A549 treated with DMSO at 1 μM for 4 hours (cell line): Measurements from ENCODE around the gene AGRN. TPM values are rescaled to one million over a fixed set of nuclear protein-coding genes. Genes with fewer than 3 reads are reported as not detected.

Source experiments
- total RNA-seq: library from RNA; stranded (reverse); fragments of 200-300 nt; extraction: Qiagen RNA extraction; gene quantifications from 5 replicates; pipeline ENCODE4 v1.2.3, GENCODE V29; 2022; ENCODE audit warnings: low read depth

AGRN gene
- 101 to 135 TPM (median 119 TPM) in 5 replicates for total RNA-seq

DNA sequence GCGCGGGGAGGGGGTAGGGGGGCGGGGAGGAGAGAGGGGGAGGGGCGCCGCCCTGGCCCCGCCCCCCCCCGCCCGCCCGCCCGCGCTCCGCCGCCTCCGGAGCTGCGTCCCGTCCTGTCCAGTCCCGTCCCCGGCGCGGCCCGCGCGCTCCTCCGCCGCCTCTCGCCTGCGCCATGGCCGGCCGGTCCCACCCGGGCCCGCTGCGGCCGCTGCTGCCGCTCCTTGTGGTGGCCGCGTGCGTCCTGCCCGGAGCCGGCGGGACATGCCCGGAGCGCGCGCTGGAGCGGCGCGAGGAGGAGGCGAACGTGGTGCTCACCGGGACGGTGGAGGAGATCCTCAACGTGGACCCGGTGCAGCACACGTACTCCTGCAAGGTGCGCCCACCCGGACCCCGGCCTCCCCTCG lies at the start of gene AGRN:
AGRN (plus strand) TSS at position 121 of the 405 bp plus-strand sequence; CDS start at position 174, 53 bp downstream.

DNA sequence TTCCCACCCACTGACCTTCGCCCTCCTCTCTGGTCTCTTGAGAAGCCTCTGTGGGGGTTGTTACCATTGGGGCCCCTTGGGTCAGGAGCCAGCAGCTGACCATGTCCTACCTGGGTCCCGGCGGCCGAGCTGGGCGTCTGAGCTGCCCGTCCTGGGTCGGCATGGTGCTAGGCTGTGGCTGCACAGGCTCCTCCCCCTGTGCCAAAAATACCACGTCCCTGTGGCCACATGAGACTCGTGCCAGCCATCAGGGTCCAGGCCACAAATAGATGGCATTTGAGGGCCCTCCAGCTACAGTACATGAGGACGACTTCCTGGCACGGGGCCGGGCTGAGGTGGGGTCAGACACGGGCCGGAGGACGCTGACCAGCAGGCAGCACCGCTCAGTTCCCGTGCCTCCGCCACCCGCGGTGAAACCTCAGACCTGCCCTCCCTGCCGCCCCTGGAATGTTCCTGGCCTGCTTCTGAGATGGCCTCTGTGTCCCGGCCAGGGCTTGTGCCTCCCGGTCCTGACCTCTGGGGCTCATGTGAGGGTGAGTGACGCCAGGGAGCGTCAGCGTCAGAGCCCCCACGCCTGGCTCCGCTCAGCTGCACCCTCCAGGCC lies 37.9 kb upstream of the AGRN start, which contains the start of gene PERM1:
PERM1 (minus strand) TSS at position 139 of the 604 bp plus-strand sequence. CDS start 1,064 bp downstream, outside the sequence.

DNA sequence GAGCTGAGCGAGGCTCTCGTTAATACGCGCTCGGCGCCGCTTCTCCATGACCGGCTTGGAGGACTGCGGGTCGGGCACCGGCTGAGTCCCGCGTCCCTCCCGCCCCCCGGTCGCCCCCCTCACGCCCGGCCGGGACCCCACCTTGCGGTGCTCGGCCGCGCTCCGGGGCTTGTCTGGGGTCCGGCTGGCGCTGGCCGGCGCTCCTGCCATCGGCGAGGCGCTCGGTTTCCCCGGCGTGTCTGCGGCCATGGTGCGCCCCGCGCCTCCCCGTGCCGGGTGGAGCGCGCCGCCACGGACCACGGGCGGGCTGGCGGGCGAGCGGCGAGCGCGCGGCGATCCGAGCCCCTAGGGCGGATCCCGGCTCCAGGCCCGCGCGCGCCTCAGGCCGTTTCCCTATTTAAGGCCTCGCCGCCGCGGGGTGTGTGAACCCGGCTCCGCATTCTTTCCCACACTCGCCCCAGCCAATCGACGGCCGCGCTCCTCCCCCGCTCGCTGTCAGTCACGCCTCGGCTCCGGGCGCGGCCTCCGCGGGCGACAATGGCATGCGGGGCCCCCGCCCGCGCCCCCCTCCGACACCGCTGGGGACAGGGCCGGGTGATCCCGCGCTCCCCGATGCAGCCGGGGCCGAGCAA lies 20.1 kb upstream of the AGRN start, which contains the start of gene HES4:
HES4 (minus strand) TSS at position 373 of the 632 bp plus-strand sequence; CDS start at position 249, 124 bp downstream.

DNA sequence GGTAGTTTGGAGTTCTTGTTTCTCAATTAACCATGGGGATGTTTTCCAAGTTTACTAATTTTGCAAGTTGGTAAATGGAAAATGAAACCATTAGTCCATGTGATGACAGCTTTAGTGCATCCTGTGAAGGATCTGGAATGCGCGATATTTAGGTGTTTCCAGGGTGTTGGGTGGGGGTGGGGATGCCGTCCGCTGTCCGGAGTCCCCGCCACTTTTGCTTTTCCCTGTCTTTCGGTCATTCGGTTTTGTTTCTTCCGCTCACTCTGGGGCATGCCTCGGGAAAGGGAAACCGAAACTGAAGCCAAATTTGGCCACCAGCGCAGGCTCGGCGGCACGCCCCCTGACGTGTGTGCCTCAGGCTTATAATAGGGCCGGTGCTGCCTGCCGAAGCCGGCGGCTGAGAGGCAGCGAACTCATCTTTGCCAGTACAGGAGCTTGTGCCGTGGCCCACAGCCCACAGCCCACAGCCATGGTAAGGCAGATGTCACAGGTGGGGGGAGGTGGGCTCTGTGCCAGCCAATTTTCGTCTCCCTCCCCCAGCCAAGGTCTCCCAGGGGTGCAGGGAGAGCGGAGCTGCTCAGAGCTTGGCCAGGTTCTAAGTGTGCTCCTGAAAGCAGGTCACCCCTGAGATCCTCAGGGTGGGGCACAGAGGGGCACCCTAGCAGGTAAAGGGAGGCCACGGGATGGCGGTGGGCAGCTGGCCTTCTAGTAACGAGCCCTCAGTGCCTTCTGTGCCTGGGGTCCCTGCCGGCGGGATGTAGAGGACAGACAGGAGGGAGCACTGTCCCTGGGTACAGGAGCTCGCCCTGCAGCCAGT lies 6.6 kb upstream of the AGRN start, which contains the start of gene ISG15:
ISG15 (plus strand) TSS at position 393 of the 817 bp plus-strand sequence; CDS start at position 470, 77 bp downstream.

DNA sequence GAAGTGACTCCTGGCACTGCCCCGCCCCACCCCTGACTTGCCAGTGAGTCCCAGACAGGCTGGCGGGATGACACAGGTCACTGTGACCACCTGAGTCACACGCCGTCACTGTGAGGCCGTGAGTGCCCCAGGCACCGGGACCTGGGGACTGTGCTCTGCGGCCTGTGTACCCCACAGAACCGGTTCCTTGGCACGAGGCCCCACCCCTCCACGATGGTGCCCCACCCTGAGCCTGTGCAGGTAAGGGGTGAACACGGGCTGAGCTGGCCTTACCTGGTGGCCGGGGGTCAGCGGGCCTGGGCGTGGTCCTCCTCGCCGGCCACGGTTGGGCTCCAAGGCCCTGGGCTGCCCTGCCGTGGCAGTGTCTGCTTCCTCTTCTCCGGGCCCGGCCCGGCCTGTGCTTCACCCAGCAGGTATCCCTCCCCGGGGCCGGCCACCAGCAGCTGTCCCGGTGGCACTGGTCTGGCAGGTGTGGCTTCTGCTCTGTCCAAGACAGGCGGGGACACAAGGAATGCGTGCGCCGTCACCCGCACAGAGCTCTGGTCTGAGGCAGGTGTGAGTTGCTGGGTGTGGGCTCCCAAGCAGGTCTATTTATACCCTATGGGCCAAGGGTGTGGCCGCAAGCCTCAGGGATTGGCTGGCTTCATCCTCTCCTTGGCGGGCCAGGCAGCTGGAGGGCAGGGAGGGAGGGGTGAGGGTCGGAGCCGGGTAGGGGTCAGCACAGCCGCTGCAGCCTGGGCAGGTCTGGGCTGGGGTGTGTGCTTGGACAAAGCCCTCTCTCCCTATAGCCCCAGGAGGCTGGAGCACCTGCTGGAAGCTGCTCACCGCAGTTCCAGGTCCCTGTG lies 54.0 kb downstream of the AGRN start, which contains the start of gene RNF223:
RNF223 (minus strand) TSS at position 564 of the 845 bp plus-strand sequence. CDS start 1,740 bp downstream, outside the sequence.

Other genes with a start within 250 kb of the AGRN start
- 17.3 to 36.9 TPM (median 28.0 TPM) in 5 replicates for gene SAMD11, start 96.2 kb upstream of the AGRN start, total RNA-seq
- gene NOC2L, start 60.9 kb upstream of the AGRN start, total RNA-seq = 71.6 to 94.6 TPM (median 85.2 TPM) in 5 replicates
- 7.7 to 18.6 TPM (median 16.8 TPM) in 5 replicates for gene KLHL17, start 59.5 kb upstream of the AGRN start, total RNA-seq
- gene PLEKHN1, start 53.6 kb upstream of the AGRN start, total RNA-seq = 4.4 to 7.1 TPM (median 6.1 TPM) in 5 replicates
- gene PERM1, start 38.0 kb upstream of the AGRN start, total RNA-seq = 0.09 to 0.16 TPM (median 0.15 TPM) in 5 replicates
- 24.5 to 59.7 TPM (median 54.3 TPM) in 5 replicates for gene HES4, start 20.0 kb upstream of the AGRN start, total RNA-seq
- gene ISG15, start 6.6 kb upstream of the AGRN start, total RNA-seq = 18.0 to 26.2 TPM (median 22.7 TPM) in 5 replicates
- gene RNF223, start 54.2 kb downstream of the AGRN start, total RNA-seq = 0.16 to 0.58 TPM (median 0.39 TPM) in 5 replicates
- 11.5 to 16.4 TPM (median 12.5 TPM) in 5 replicates for gene C1orf159, start 96.0 kb downstream of the AGRN start, total RNA-seq
- gene TTLL10, start 153.8 kb downstream of the AGRN start, total RNA-seq = not detected in 5 replicates
- 0.23 to 0.31 TPM in 2 of 5 replicates, not detected in the others for gene TNFRSF18, start 186.5 kb downstream of the AGRN start, total RNA-seq
- 0.17 TPM in 1 of 5 replicates, not detected in the others for gene TNFRSF4, start 194.0 kb downstream of the AGRN start, total RNA-seq
- gene SDF4, start 211.9 kb downstream of the AGRN start, total RNA-seq = 110 to 131 TPM (median 118 TPM) in 5 replicates
- gene B3GALT6, start 212.1 kb downstream of the AGRN start, total RNA-seq = 9.3 to 19.5 TPM (median 18.1 TPM) in 5 replicates
- 0.97 to 1.7 TPM (median 1.5 TPM) in 5 replicates for gene C1QTNF12, start 226.6 kb downstream of the AGRN start, total RNA-seq